Mucosa of rectum (tissue), 2 donors: ENCODE measurements around the gene FDXR.

Source experiments
- H3K27ac ChIP-seq, 2 donors: one replicate each; pipeline ENCODE4 v1.7.0; 2013; ENCODE audit warnings: inconsistent platforms in 2 of 2, low read depth in 2 of 2, low read length in 2 of 2
- H3K27me3 ChIP-seq, 2 donors: one replicate each; pipeline ENCODE4 v1.7.0; 2013; ENCODE audit warnings: low read length in 2 of 2; ENCODE audit not compliant: control insufficient read depth in 2 of 2, insufficient read depth in 2 of 2
- H3K36me3 ChIP-seq, 2 donors: one replicate each; pipeline ENCODE4 v1.7.0; 2013; ENCODE audit warnings: low read length in 2 of 2; ENCODE audit not compliant: control insufficient read depth in 2 of 2, insufficient read depth in 2 of 2
- H3K4me1 ChIP-seq, 2 donors: one replicate each; pipeline ENCODE4 v1.7.0; 2013; ENCODE audit warnings: low read length in 2 of 2, mild to moderate bottlenecking in 1 of 2; ENCODE audit not compliant: control insufficient read depth in 2 of 2, insufficient read depth in 2 of 2
- H3K4me3 ChIP-seq, 2 donors: one replicate each; pipeline ENCODE4 v1.7.0; 2013; ENCODE audit warnings: low read length in 2 of 2
- H3K9ac ChIP-seq, 2 donors: one replicate each; pipeline ENCODE4 v1.7.0; 2013; ENCODE audit warnings: low read length in 2 of 2, low read depth in 1 of 2, mild to moderate bottlenecking in 1 of 2
- H3K9me3 ChIP-seq, 2 donors: one replicate each; pipeline ENCODE4 v1.7.0; 2013; ENCODE audit warnings: low read length in 2 of 2; ENCODE audit not compliant: control insufficient read depth in 2 of 2
- donor health status: healthy.
- donor health status: Normal muscosa, but diverticular disease.

The FDXR gene

GRCh38 chr17:74822335-74822938 lies 50.4 kb downstream of the FDXR start:
- Histone ChIP-seq H3K27ac (no peak overlapping the region), H3K4me1 (peaks cover 0 to 3% of the 10 kb centered on the region in 2 donors), H3K36me3 (peaks cover 4 to 21% of the 10 kb centered on the region in 2 donors), H3K9ac (no peak overlapping the region), H3K4me3 (no peak overlapping the region), H3K27me3 (no peaks in the 10 kb centered on the region), H3K9me3 (no peaks in the 10 kb centered on the region)

- no peak overlapping the region for H3K4me3 ChIP-seq
- H3K4me1 ChIP-seq, result peaks cover 0 to 3% of the 10 kb centered on the region in 2 donors
- H3K27me3 ChIP-seq, result no peaks in the 10 kb centered on the region
- H3K27ac ChIP-seq, result no peak overlapping the region
- peaks cover 6 to 21% of the 10 kb centered on the region in 2 donors for H3K36me3 ChIP-seq
- H3K9me3 ChIP-seq, result no peaks in the 10 kb centered on the region
- H3K9ac ChIP-seq, result no peak overlapping the region
Measured at GRCh38 chr17:74821655-74822334, 51.0 kb downstream of the FDXR start.

DNA sequence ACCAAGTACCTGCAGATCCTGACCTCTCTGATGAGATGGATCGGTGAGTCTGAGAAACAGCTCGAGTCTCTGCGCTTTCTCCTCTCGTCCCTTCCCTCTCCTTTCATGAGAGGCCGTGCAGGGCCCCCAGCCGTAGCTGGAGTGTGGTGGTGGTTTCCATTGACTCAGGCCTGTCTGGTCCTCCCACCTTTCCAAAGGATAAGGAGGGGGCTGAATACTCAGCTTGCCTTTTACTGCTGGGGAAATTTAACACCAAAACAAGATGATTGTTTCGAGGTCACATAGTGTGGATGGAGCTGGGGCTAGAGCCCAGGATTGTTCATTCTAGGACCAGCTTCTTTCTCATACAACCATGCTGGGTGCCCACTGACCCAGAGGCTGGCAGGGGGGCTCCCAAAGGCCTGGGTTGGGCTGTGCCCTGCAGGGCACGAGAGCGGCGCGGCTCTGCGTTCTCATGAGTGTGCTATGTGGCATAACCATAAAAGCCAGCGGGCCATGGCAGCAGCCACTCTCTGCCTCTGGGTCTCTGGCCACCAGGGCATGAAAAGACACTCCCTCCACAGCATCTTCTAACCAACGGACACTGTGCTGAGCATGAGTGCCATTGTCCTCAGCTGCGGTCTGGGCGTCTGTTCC lies 52.9 kb downstream of the FDXR start:
- Histone ChIP-seq H3K9me3 (no peaks in the 10 kb centered on the region), H3K4me1 (peaks cover 0 to 3% of the 10 kb centered on the region in 2 donors), H3K9ac (no peak overlapping the region), H3K27me3 (no peaks in the 10 kb centered on the region), H3K4me3 (no peak overlapping the region), H3K36me3 (peaks cover 6 to 15% of the 10 kb centered on the region in 2 donors), H3K27ac (no peak overlapping the region)

DNA sequence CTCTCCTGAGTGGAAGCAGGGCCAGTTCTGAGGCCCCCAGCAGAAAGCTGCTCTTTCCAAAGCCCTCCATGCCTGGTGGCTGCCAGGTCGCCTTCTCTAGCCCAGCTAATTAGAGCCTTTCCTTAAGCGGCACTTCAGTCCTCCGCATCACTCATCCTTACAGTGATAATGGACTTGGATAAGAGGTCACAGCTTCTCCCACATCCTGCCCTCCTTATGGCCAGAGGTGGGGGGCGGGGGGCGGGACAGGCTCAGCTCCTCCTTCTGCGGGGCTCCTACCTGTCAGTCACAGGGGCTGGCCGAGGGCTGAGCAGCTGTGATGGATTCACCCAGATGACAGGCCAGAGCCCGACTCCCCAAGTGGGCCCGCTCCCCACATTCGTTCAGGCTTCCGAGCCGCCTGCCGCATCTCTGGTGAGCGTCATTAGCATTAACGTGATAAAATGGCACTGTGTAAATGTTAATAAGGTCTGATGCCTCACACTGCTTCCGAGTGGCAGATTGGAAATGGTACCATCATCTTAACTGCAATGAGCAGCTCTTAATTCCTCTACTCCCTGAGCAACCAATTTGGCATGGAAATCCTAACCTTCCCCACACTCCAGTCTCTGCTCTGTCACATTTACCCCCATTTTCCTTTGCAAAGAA lies 54.4 kb downstream of the FDXR start:
- no peaks in the 10 kb centered on the region for H3K27me3 ChIP-seq
- no peak overlapping the region for H3K4me3 ChIP-seq
- peaks cover 0 to 1% of the 10 kb centered on the region in 2 donors for H3K4me1 ChIP-seq
- H3K27ac ChIP-seq, result no peak overlapping the region
- peaks cover 6 to 13% of the 10 kb centered on the region in 2 donors for H3K36me3 ChIP-seq
- H3K9me3 ChIP-seq, result no peaks in the 10 kb centered on the region
- H3K9ac ChIP-seq, result no peak overlapping the region

DNA sequence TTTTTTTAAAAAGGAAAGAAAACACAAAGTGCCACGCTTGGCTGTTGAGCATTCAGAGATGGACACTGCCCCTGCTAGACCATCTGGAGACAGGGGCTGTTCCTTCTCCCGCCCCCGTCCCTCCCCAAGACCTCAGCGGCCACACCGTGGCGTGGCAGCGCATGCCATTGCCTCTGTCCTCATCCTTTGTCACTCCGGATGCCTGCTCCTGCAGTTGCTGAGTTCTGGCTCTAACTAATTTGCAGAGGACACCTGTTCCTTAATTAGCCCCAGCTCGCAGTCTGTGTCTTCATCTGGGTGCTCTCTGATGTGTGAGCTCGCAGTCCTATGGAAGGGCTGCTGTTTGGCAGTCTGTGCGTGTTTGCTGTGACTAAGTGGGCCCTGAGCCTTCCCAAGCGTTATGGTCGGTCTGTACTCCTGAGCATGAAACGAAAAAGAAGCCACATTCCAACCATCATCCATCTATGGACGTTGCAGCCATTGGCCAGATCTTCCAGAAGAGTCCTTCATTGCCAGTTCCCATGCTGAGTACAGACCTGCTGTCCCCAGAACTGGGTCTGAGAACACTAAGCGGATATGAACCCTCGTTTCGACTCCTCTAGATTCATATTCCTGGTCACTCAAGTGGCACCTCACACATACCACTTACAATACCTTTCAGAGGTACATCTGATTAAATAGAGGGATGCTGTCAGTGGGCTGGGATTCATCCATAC lies 55.7 kb downstream of the FDXR start:
- Histone ChIP-seq H3K4me3 (no peak overlapping the region), H3K27ac (no peak overlapping the region), H3K9ac (no peak overlapping the region), H3K9me3 (no peaks in the 10 kb centered on the region), H3K27me3 (no peaks in the 10 kb centered on the region), H3K36me3 (peaks cover 6 to 17% of the 10 kb centered on the region in 2 donors), H3K4me1 (no peaks in the 10 kb centered on the region)

DNA sequence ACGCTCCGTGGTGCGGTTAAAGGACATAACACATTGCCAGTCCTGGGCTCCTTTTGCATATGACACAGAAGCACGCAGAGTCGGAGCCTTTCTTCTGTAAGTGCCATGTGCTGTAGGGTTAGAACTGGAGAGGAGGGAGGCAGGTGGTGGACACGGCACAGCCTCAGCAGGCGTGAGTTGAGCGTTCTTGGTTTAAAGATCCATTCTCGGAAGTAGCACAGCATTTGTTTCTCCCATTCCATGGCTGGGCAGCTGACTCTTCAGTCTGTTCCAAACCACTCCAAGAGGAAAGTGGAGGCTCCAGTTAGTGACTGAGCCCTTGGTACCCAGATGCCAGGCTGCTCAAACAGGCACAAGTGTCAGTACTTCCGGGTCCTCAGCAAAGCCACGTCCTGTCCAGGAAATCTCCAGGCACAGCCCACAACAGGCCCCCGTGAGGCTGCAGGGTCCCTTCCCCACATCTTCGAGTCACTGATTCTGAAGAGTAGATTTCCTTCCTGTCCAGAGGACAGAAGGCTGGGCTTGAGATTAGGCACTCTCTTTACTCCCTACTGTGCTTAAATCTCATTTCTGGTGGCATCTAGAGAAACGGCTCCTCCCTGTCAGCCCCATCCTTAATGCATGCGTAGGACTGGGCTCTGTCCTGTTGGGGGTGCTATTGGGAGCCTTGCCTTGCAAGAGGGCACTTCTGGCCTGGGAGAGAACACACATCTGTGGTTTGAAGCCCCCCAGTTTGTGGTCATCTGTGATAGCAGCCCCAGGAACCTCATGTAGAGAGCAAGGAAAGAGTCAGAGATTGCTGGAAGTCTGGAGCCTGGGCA lies 57.0 kb downstream of the FDXR start:
- H3K4me1 ChIP-seq, result no peaks in the 10 kb centered on the region
- H3K9ac ChIP-seq, result no peak overlapping the region
- no peaks in the 10 kb centered on the region for H3K27me3 ChIP-seq
- H3K9me3 ChIP-seq, result no peaks in the 10 kb centered on the region
- H3K36me3 ChIP-seq, result peaks cover 6 to 16% of the 10 kb centered on the region in 2 donors
- no peak overlapping the region for H3K4me3 ChIP-seq
- no peak overlapping the region for H3K27ac ChIP-seq

- H3K36me3 ChIP-seq, result peaks cover 3 to 16% of the 10 kb centered on the region in 2 donors
- no peak overlapping the region for H3K27ac ChIP-seq
- H3K9ac ChIP-seq, result no peak overlapping the region
- H3K27me3 ChIP-seq, result no peaks in the 10 kb centered on the region
- no peak overlapping the region for H3K4me3 ChIP-seq
- H3K9me3 ChIP-seq, result no peaks in the 10 kb centered on the region
- no peaks in the 10 kb centered on the region for H3K4me1 ChIP-seq
Measured at GRCh38 chr17:74815067-74815466, 57.7 kb downstream of the FDXR start.

DNA sequence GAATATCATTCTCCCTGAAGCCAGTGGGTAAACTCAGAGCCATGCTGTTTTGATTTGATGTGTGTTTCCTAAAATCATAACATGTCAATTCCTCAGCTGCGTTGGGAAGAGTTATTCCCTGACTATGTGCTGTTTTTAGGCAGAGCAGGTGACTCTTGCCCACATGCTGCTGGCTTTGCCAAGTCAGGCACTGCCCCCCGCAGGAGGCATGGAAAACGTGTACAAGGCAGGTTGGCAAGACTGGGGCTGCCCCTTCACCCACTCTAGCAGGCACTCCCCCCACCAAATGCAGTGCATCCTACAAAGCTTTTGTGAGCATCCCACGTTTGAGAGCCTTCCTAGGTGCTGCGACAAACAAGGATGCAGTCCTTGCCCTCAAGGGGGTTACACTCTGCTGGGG lies 58.3 kb downstream of the FDXR start:
- Histone ChIP-seq H3K36me3 (peaks cover 3 to 10% of the 10 kb centered on the region in 2 donors), H3K27me3 (no peaks in the 10 kb centered on the region), H3K27ac (no peak overlapping the region), H3K4me3 (no peak overlapping the region), H3K9me3 (no peaks in the 10 kb centered on the region), H3K9ac (no peak overlapping the region), H3K4me1 (no peaks in the 10 kb centered on the region)
